HepG2 (cell line): Measurements from ENCODE around the gene RAB15. TPM values are rescaled to one million over a fixed set of nuclear protein-coding genes. Genes with fewer than 3 reads are reported as not detected.

ENCODE experiments used
- FOXP1 ChIP-seq, 2 experiments: fragments of 450-650 bp in 1 of 2; IDR thresholded peaks; 2 replicates each; pipeline ENCODE4 v1.6.1; 2017 to 2018; ENCODE audit warnings: antibody characterized with exemption in 1 of 2
- HMG20B ChIP-seq: conservative IDR thresholded peaks from 2 replicates; pipeline ENCODE4 v1.6.1; 2016; ENCODE audit warnings: missing genetic modification reagents, missing compliant biosample characterization
- HNRNPL ChIP-seq: fragments of 200-400 bp; formaldehyde crosslinking; IDR thresholded peaks from 2 replicates; pipeline ENCODE4 v1.6.1; 2017; ENCODE audit warnings: mild to moderate bottlenecking, low read depth, low read length
- HOXA3 ChIP-seq: sonication (generic); formaldehyde crosslinking; IDR thresholded peaks from 2 replicates; pipeline ENCODE4 v1.5.0; 2020; ENCODE audit warnings: missing genetic modification reagents
- KMT2A ChIP-seq: sonication (generic); formaldehyde crosslinking; IDR thresholded peaks from 2 replicates; pipeline ENCODE4 v1.4.0; 2020; ENCODE audit warnings: missing genetic modification reagents
- MIXL1 ChIP-seq: IDR thresholded peaks from 2 replicates; pipeline ENCODE4 v1.6.1; 2016
- RBFOX2 ChIP-seq: fragments of 200-400 bp; formaldehyde crosslinking; IDR thresholded peaks from 2 replicates; pipeline ENCODE4 v1.6.1; 2017; ENCODE audit warnings: low read depth, mild to moderate bottlenecking, low read length
- STAT5B ChIP-seq: sonication (generic); formaldehyde crosslinking; IDR thresholded peaks from 2 replicates; pipeline ENCODE4 v1.4.0; 2020; ENCODE audit warnings: missing genetic modification reagents
- YY1 ChIP-seq: IDR thresholded peaks from 2 replicates; pipeline ENCODE4 v1.6.1; 2011; ENCODE audit warnings: low read length, low read depth, moderate library complexity, mild to moderate bottlenecking; ENCODE audit not compliant: insufficient read depth, insufficient replicate concordance
- ZNF335 ChIP-seq: sonication (generic); formaldehyde crosslinking; IDR thresholded peaks from 2 replicates; pipeline ENCODE4 v1.4.0; 2020; ENCODE audit warnings: missing genetic modification reagents
- ZNF589 ChIP-seq: sonication (generic); formaldehyde crosslinking; conservative IDR thresholded peaks from 2 replicates; pipeline ENCODE4 v1.8.0; 2022; ENCODE audit warnings: mild to moderate bottlenecking, moderate library complexity, missing genetic modification reagents
- ZNF777 ChIP-seq: sonication (generic); formaldehyde crosslinking; IDR thresholded peaks from 2 replicates; pipeline ENCODE4 v1.4.0; 2020; ENCODE audit warnings: missing genetic modification reagents
- ZSCAN22 ChIP-seq: sonication (generic); formaldehyde crosslinking; IDR thresholded peaks from 2 replicates; pipeline ENCODE4 v1.4.0; 2020; ENCODE audit warnings: mild to moderate bottlenecking, missing genetic modification reagents
- polyA plus RNA-seq, 8 experiments: library from polyadenylated mRNA; depleted of rRNA in 3 of 8; stranded (reverse) in 7 of 8; unstranded in 1 of 8; fragments of >200 nt; fragmentation: Illumina TruSeq in 4 of 8; extraction: Trizol in 4 of 8; gene quantifications; 2 replicates each; pipeline versions ENCODE4 v1.2.1 to v1.2.3, GENCODE V29; 2011 to 2016; ENCODE audit warnings: low read depth in 4 of 8, missing spikeins in 1 of 8, mixed read lengths in 1 of 8; ENCODE audit not compliant: insufficient read depth in 1 of 8
- total RNA-seq, 5 experiments: library from RNA; depleted of rRNA; stranded (reverse); fragments of >200 nt; fragmentation: Illumina TruSeq; extraction: Trizol; gene quantifications; 2 replicates each; pipeline ENCODE4 v1.2.3, GENCODE V29; 2016; ENCODE audit warnings: low read depth in 1 of 5
- TF ChIP-seq, protein P1 (sequence below): sonication (generic); formaldehyde crosslinking; IDR thresholded peaks from 2 replicates; pipeline ENCODE4 v1.5.0; 2020; ENCODE audit warnings: mild to moderate bottlenecking, missing genetic modification reagents
- TF ChIP-seq, protein P2 (sequence below): sonication (generic); formaldehyde crosslinking; IDR thresholded peaks from 2 replicates; pipeline ENCODE4 v1.4.0; 2020; ENCODE audit warnings: missing genetic modification reagents
- TF ChIP-seq, protein P3 (sequence below): sonication (generic); formaldehyde crosslinking; IDR thresholded peaks from 2 replicates; pipeline ENCODE4 v1.4.0; 2020; ENCODE audit warnings: missing genetic modification reagents, borderline replicate concordance
- TF ChIP-seq, protein P4 (sequence below): IDR thresholded peaks from 2 replicates; pipeline ENCODE4 v1.6.1; 2018; ENCODE audit warnings: missing genetic modification reagents
- TF ChIP-seq, protein P5 (sequence below): sonication (generic); formaldehyde crosslinking; IDR thresholded peaks from 2 replicates; pipeline ENCODE4 v1.8.1; 2023; ENCODE audit warnings: mild to moderate bottlenecking, moderate library complexity, missing genetic modification reagents

RAB15 gene
- total and polyA plus RNA-seq, 2 of the 13 experiments (the other 11 are each of a cell fraction or from before 2014, with no cell fraction given): 7.4 to 18.5 TPM

DNA sequence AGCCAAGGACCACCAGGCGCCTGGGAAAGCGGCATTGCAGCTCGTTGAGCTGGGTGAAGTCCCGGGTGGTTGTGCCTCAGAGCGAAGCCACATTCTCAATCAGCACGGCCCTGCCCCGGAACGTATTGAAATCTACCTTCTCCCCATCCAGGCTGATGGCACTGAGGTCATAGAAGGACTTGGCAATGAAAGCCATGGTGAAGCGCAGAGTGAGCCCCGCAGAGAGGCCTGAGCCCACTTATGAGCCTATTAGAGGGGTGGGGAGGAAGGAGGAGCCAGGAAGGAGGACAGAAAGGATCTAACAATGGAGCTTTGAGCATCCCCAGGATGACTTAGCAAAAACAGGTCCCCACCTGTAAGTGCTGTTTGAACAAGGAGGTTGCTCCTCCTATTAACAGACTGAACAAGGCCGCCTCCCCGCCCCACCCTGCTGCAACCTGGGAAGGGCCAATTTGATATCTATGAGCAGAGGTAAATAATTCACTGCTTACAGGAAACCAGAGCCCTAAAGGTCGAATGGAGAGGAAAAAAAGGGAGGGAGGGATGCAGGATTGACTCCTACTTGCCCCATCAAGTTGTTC, 29.5 kb downstream of the RAB15 start, which contains the start of gene GPX2 (continued):
- TF ChIP-seq STAT5B (CRISPR knock-in tag) (no peak), KMT2A (CRISPR knock-in tag) (peak; percentile 78), FOXP1 (IDR thresholded peaks at IDR 0.05) (no peak), FOXP1 (CRISPR knock-in tag; IDR thresholded peaks at IDR 0.05) (peak; percentile 82), HMG20B (CRISPR knock-in tag) (0 out of 2 replicates have a peak, but pooled peaks have one; percentile 73), ZSCAN22 (CRISPR knock-in tag) (no peak), ZNF589 (CRISPR knock-in tag) (no peak), YY1 (peak; percentile 43), ZNF777 (CRISPR knock-in tag) (peak; percentile 45; the same call in 1 of the 2 replicates), MIXL1 (0 out of 2 replicates have a peak, but pooled peaks have one; percentile 44), HNRNPL (no peak), RBFOX2 (0 out of 2 replicates have a peak, but pooled peaks have one; percentile 19), ZNF335 (CRISPR knock-in tag) (0 out of 2 replicates have a peak, but pooled peaks have one; percentile 55), HOXA3 (CRISPR knock-in tag) (peak; percentile 42; the same call in 1 of the 2 replicates)
- TF ChIP-seq, protein P1, sequence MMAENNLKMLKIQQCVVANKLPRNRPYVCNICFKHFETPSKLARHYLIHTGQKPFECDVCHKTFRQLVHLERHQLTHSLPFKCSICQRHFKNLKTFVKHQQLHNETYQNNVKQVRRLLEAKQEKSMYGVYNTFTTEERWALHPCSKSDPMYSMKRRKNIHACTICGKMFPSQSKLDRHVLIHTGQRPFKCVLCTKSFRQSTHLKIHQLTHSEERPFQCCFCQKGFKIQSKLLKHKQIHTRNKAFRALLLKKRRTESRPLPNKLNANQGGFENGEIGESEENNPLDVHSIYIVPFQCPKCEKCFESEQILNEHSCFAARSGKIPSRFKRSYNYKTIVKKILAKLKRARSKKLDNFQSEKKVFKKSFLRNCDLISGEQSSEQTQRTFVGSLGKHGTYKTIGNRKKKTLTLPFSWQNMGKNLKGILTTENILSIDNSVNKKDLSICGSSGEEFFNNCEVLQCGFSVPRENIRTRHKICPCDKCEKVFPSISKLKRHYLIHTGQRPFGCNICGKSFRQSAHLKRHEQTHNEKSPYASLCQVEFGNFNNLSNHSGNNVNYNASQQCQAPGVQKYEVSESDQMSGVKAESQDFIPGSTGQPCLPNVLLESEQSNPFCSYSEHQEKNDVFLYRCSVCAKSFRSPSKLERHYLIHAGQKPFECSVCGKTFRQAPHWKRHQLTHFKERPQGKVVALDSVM (CRISPR knock-in tag): 0 out of 2 replicates have a peak, but pooled peaks have one; percentile 24
- TF ChIP-seq, protein P2, sequence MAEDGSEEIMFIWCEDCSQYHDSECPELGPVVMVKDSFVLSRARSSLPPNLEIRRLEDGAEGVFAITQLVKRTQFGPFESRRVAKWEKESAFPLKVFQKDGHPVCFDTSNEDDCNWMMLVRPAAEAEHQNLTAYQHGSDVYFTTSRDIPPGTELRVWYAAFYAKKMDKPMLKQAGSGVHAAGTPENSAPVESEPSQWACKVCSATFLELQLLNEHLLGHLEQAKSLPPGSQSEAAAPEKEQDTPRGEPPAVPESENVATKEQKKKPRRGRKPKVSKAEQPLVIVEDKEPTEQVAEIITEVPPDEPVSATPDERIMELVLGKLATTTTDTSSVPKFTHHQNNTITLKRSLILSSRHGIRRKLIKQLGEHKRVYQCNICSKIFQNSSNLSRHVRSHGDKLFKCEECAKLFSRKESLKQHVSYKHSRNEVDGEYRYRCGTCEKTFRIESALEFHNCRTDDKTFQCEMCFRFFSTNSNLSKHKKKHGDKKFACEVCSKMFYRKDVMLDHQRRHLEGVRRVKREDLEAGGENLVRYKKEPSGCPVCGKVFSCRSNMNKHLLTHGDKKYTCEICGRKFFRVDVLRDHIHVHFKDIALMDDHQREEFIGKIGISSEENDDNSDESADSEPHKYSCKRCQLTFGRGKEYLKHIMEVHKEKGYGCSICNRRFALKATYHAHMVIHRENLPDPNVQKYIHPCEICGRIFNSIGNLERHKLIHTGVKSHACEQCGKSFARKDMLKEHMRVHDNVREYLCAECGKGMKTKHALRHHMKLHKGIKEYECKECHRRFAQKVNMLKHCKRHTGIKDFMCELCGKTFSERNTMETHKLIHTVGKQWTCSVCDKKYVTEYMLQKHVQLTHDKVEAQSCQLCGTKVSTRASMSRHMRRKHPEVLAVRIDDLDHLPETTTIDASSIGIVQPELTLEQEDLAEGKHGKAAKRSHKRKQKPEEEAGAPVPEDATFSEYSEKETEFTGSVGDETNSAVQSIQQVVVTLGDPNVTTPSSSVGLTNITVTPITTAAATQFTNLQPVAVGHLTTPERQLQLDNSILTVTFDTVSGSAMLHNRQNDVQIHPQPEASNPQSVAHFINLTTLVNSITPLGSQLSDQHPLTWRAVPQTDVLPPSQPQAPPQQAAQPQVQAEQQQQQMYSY (CRISPR knock-in tag): no peak; the same call in 1 of the 2 replicates
- TF ChIP-seq, protein P3, sequence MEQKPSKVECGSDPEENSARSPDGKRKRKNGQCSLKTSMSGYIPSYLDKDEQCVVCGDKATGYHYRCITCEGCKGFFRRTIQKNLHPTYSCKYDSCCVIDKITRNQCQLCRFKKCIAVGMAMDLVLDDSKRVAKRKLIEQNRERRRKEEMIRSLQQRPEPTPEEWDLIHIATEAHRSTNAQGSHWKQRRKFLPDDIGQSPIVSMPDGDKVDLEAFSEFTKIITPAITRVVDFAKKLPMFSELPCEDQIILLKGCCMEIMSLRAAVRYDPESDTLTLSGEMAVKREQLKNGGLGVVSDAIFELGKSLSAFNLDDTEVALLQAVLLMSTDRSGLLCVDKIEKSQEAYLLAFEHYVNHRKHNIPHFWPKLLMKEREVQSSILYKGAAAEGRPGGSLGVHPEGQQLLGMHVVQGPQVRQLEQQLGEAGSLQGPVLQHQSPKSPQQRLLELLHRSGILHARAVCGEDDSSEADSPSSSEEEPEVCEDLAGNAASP (CRISPR knock-in tag): peak; percentile 73; the same call in 1 of the 2 replicates
- TF ChIP-seq, protein P4, sequence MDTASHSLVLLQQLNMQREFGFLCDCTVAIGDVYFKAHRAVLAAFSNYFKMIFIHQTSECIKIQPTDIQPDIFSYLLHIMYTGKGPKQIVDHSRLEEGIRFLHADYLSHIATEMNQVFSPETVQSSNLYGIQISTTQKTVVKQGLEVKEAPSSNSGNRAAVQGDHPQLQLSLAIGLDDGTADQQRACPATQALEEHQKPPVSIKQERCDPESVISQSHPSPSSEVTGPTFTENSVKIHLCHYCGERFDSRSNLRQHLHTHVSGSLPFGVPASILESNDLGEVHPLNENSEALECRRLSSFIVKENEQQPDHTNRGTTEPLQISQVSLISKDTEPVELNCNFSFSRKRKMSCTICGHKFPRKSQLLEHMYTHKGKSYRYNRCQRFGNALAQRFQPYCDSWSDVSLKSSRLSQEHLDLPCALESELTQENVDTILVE (CRISPR knock-in tag): no peak
- TF ChIP-seq, protein P5, sequence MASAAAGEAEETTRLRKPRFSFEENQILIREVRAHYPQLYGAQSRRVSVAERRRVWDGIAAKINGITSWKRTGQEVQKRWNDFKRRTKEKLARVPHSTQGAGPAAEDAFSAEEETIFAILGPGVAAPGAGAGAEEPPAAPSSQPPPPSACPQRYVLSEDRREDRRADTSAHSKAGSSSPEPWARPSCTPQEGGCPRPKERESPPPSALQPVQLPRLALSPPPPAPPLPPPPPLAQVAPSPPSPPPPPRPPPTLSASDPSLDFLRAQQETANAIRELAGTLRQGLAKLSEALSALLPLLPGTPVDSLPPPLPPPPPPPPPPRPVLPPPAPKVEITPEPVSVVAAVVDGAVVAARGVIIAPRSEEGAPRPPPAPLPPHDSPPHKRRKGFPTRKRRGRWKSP: no peak
